GM19455 (cell line): Measurements from ENCODE around the gene PHF19.

Experiments
- ATAC-seq: cut with Tn5 transposase; IDR thresholded peaks from one replicate; pipeline ENCODE4 v1.9.1; 2021; ENCODE audit not compliant: unreplicated experiment

The PHF19 gene

GRCh38 chr9:120874226-120875194 is 2.5 kb downstream of the PHF19 start:
- no peak for ATAC-seq

- no peak for ATAC-seq
Observed at GRCh38 chr9:120873512-120873911, 3.5 kb downstream of the PHF19 start.

DNA sequence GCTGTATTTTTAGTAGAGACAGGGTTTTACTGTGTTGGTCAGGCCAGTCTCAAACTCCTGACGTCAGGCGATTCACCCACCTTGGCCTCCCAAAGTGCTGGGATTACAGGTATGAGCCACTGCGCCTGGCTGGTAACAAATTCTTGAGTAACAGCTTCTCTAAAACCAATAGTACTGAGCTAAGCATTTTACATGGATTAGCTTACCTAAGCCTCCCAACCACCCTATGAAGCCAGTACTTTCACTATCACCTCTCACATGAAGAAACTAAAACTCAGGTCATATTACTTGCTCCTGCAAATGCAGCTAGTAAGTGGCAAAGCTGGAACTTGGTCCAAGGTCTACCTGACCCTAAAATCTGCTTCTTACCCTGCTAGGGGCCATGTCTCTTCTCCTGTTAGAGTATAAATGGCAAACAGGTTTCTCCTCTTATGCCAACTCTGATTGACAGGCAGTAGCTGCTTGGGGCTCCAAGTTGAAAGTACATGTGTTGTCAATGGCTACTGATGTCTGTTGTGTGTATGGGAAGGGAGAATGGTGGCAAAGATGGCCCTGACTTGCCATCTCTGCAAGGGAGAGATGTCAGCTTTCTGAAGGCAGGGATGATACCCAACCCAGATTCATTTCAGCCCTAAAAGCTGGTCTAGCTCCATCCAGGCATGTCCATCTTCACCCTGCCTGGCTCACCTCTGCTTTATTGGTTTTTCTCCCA is 4.0 kb downstream of the PHF19 start:
- ATAC-seq: no peak

DNA sequence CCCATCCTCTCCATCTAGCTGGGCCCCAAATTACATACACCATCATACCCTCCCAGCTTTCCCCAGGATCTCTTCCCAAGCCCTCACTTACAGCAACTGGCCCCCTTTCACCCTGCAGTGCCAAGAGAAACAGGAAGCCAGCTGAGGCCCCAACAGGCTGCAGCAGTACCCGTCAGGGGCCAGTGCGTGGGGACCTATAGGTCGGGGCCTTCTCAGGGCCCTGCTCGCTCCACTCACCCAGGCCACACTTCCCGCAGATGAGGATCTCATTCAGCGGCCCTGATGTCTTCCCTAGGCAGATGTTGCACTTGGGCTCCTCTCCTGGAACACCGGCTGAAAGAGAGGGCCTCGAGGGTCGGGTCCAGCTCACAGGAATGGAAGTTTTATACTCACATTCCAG is 6.8 kb downstream of the PHF19 start:
- no peak for ATAC-seq

DNA sequence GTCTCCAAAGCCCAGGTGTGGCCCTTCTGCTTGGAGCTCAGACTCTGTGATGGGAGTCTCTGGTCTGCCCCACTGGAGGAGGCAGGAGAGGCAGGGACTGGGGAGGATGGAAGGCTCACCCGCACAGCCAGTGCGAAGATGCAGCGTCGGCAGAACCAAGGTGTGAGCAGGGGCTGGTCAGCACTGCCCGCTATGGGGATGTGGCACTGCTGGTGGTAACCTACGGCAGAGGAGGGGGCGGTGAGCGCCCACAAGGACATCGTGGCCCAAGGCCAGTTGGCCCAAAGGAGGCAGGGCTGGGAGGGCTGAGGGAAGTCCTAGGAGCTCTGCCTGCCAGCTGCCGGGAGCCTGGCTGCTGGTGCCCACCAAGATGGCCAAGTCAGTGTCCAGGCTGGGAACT is 7.3 kb downstream of the PHF19 start:
- ATAC-seq: no peak

DNA sequence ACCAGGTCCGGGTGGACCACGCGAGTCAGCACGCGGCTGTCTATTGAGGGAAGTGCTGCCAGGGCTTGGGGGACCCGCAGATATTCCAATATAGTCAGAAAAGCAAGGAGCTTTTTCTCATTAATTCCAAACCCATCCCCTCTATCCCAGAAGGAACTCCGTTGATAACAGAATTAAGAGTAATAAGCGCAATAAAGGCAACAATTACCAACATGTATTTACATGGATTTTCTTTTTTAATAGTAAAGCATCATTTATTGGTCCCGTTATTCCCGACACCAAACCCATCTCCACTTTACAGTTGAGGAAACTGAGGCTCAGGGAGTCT is 7.7 kb downstream of the PHF19 start:
- ATAC-seq: no peak

DNA sequence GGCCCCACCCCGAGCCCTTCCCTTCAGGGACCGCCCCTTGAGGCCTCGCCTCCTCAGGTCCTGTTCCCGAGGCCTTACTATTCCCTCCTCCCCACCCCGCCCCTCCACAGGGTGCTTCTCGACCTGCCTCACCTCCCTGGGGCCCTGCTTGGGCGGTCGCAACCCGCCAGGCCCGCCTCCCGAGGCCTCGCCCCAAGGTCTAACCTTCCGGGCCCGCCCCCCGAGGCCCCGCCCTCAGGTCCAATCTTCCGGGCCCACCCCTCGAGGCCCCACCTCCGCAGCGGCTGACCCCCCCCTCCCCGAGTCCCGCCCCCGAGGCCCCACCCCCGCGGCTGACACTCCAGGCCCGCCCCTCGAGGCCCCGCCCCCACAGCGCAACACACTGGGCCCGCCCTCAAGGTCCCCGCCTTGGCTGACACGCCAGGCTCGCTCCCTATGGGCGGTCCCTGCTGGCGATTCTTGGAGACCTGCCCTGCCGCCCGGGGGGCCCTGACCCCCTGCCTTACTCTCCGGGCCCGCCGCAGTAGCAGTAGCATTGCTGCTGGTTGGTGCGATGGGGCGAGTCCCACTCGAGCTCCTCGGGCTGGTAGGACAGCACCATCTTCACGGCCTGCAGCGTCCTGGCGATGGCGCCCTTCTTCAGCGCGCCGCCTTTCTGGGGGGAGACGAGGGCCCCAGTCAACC is 8.2 kb downstream of the PHF19 start:
- ATAC-seq: peak; percentile 84

DNA sequence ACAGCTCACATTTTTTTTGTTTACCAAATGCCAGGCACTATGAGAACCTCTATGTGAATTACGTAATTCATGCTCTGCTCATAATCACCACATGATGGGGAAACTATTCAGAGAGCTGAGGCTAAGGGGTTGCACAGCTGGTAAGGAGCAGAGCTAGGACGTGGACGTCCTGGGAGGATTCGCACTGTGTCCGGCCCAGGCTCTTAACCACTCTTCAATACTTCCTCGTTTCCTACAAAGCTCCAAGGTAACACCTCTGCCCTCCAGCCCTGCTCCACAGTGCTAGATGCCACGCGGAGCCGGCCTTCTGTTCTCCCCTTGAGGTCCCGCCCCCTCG is 8.7 kb downstream of the PHF19 start:
- no peak for ATAC-seq

GRCh38 chr9:120867676-120868338 is 9.2 kb downstream of the PHF19 start:
- ATAC-seq: no peak

GRCh38 chr9:120866651-120867050 is 10.3 kb downstream of the PHF19 start:
- no peak for ATAC-seq

- no peak for ATAC-seq
Observed at GRCh38 chr9:120865809-120866208, 11.2 kb downstream of the PHF19 start.

DNA sequence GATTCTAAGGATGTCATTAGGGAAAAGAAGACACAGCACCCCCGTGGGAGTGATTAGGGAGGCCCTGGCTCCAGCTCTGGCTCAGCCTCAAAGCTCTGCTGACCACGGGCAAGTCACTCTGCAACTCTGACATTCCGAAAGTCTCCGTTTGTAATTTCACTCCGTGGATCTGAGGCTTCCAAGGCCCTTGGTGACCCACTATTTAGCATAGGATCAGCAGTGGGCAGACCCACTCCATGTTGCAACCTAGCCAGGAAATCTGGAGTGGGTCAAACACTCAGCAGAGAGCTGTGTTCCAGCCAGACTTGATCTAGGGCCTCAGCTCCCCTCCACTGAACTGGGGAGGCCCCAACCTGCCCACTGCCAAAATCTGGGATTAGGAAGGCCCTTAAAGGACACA is 11.8 kb downstream of the PHF19 start:
- no peak for ATAC-seq

GRCh38 chr9:120864719-120865118 is 12.3 kb downstream of the PHF19 start:
- no peak for ATAC-seq

GRCh38 chr9:120863833-120864232 is 13.2 kb downstream of the PHF19 start:
- no peak for ATAC-seq

DNA sequence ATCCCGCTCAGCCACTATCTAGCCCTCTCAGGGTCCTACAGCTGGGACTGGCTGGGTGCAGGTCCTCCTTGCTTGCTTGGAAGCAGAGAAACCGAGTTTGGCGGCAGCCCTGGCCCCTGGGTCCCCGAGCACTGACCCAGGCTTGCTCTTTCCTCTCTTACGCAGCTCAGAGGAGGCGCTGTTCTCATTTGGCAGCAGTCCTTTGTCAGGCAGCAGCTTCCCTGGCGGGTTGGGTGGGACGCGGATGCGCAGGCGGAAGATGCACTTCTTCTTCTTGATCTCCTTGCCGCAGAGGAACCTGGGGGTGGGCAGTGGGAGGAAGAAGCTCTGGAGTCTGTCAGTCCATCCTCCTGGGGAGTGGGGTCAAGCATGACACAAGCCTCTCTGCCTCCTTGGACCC is 14.5 kb downstream of the PHF19 start:
- no peak for ATAC-seq

- ATAC-seq: no peak
Observed at GRCh38 chr9:120861935-120862334, 15.1 kb downstream of the PHF19 start.

GRCh38 chr9:120860083-120860482 is 16.9 kb downstream of the PHF19 start:
- ATAC-seq: no peak

DNA sequence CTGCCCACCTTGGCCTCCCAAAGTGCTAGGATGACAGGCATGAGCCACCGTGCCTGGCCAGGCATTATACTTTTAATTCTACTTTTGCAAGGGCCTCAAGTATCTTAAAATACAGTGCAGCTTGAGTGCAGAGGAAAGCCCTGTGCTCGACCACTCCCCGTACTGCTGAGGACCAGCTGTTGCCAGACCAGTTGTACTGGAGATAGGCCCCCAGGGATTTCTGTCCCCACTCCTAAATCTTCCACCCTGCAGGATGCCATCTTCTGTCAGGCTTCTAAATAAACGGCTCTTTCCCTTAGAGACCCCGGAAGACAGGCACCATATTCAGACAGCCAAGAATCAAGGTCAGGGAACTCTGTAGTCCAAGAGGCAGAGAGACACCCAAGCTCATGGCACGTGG is 17.6 kb downstream of the PHF19 start:
- no peak for ATAC-seq

GRCh38 chr9:120857902-120858301 is 19.1 kb downstream of the PHF19 start:
- no peak for ATAC-seq

GRCh38 chr9:120857481-120857880 is 19.5 kb downstream of the PHF19 start:
- no peak for ATAC-seq

DNA sequence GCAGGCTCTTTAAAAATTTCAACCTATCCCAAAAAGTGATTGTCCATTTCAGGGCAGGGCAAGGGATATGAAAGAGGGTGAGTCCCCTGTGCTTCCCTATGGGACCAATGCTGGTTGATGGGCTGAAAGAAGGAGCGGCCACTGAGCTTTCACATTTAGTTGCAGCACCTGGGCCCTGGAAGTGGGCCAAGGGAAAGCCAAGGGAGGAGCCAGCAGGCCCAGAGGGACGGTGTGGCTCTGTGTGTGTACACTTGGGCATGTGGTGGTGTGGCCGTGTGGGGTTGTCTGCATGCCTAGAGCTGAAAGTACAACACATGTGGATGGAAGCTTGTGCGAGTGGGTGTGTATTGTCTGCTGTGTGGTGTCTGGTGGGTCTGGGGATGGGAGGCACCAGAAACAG is 20.3 kb downstream of the PHF19 start:
- no peak for ATAC-seq
